ENCODE measurements around the gene AHCTF1.

Gene AHCTF1

DNA sequence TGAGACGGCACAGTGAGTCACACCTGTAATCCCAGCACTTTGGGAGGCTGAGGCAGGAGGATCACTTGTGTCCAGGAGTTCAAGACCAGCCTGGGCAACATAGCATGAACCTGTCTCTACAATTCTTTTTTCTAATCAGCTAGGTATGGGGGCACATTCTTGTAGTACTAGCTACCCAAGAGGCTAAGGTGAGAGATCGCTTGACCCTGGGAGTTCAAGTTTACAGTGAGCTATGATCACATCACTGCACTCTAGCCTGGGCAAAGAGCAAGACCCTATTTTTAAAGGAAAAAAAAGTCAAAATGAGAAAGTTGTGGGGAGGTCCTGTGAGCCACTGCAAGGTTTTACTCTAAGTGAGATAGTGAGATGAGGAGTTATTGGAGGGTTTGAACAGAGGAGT, 34.8 kb upstream of the AHCTF1 start:
- H3K9me3 ChIP-seq (ENCODE audit: insufficient read depth, low read length): peaks cover 19% of the 10 kb centered on the region; the same call in 1 of the 2 replicates
- no peak overlapping the region for H2AFZ ChIP-seq (ENCODE audit: low read depth, low read length, severe bottlenecking)
- H4K20me1 ChIP-seq (ENCODE audit: low read depth, low read length): no peaks in the 10 kb centered on the region
- no peaks in the 10 kb centered on the region for H3K9me2 ChIP-seq (replicated peaks; ENCODE audit: insufficient read depth, low read length)
- no peak overlapping the region for H3K4me2 ChIP-seq (ENCODE audit: low read depth, low read length, poor library complexity, severe bottlenecking)
- TF ChIP-seq, protein P1, sequence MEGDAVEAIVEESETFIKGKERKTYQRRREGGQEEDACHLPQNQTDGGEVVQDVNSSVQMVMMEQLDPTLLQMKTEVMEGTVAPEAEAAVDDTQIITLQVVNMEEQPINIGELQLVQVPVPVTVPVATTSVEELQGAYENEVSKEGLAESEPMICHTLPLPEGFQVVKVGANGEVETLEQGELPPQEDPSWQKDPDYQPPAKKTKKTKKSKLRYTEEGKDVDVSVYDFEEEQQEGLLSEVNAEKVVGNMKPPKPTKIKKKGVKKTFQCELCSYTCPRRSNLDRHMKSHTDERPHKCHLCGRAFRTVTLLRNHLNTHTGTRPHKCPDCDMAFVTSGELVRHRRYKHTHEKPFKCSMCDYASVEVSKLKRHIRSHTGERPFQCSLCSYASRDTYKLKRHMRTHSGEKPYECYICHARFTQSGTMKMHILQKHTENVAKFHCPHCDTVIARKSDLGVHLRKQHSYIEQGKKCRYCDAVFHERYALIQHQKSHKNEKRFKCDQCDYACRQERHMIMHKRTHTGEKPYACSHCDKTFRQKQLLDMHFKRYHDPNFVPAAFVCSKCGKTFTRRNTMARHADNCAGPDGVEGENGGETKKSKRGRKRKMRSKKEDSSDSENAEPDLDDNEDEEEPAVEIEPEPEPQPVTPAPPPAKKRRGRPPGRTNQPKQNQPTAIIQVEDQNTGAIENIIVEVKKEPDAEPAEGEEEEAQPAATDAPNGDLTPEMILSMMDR (IDR thresholded peaks at IDR 0.05; ENCODE audit: insufficient read depth, low read length, poor library complexity, severe bottlenecking): no peak
- TF ChIP-seq EZH2phosphoT487 (conservative IDR thresholded peaks at IDR 0.05; ENCODE audit: low read length): no peak
- no peaks in the 10 kb centered on the region for H3K79me2 ChIP-seq (ENCODE audit: insufficient read depth, low read length)
- no peaks in the 10 kb centered on the region for H3K36me3 ChIP-seq (ENCODE audit: low read length)
- no peaks in the 10 kb centered on the region for H3K27me3 ChIP-seq (ENCODE audit: low read length)
- no peaks in the 10 kb centered on the region for H3F3A ChIP-seq (ENCODE audit: insufficient read depth)
- no peak overlapping the region for H3K27ac ChIP-seq (ENCODE audit: low read depth, low read length)
- H3K4me3 ChIP-seq (ENCODE audit: insufficient read depth, low read length, poor library complexity, severe bottlenecking): no peak overlapping the region
- no peak overlapping the region for H3K9ac ChIP-seq (ENCODE audit: low read length)

DNA sequence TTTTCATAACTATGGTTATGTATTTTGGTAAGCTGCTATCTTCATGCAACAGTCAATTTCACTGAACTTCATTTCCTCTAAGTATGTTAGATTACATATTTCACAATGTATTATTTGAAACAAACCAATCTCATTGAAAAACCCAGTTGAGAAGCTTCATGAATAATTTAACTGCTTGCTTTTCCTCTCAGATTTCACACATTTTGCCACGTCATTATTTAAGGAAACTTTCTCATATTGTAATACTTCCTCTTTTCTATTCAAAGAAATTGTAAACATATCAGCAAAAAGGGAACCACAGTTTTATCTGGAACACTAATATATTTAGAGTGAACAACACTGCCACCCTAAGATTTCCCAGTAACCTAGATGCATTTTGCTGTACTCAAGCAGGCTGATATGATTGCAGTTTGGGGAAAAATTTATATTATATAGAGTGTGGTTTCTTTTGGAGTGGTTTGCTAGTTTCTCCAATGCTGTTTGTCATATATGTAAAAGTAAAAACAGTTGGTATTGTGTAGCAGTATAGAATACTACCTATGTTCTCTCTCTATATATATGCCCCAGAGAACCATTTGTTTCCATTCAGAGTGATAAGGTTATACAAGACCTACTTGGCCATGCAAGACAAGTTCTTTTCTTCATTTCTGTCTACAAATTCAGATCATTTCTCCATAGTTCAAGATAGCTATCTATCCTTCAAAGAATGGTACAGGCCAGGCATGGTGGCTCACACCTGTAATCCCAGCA, 28.4 kb upstream of the AHCTF1 start:
- TF ChIP-seq EZH2phosphoT487 (conservative IDR thresholded peaks at IDR 0.05; ENCODE audit: low read length): no peak
- TF ChIP-seq, protein P1 (IDR thresholded peaks at IDR 0.05; ENCODE audit: insufficient read depth, low read length, poor library complexity, severe bottlenecking): no peak
- Histone ChIP-seq H3K9me3 (ENCODE audit: insufficient read depth, low read length) (no peaks in the 10 kb centered on the region), H3K36me3 (ENCODE audit: low read length) (no peaks in the 10 kb centered on the region), H3K4me2 (ENCODE audit: low read depth, low read length, poor library complexity, severe bottlenecking) (no peak overlapping the region), H3K27ac (ENCODE audit: low read depth, low read length) (no peak overlapping the region), H3K9ac (ENCODE audit: low read length) (no peak overlapping the region), H3K27me3 (ENCODE audit: low read length) (no peaks in the 10 kb centered on the region), H4K20me1 (ENCODE audit: low read depth, low read length) (no peaks in the 10 kb centered on the region), H3K9me2 (replicated peaks; ENCODE audit: insufficient read depth, low read length) (no peaks in the 10 kb centered on the region), H2AFZ (ENCODE audit: low read depth, low read length, severe bottlenecking) (no peak overlapping the region), H3K79me2 (ENCODE audit: insufficient read depth, low read length) (no peaks in the 10 kb centered on the region), H3K4me3 (ENCODE audit: insufficient read depth, low read length, poor library complexity, severe bottlenecking) (no peak overlapping the region), H3F3A (ENCODE audit: insufficient read depth) (no peaks in the 10 kb centered on the region)

DNA sequence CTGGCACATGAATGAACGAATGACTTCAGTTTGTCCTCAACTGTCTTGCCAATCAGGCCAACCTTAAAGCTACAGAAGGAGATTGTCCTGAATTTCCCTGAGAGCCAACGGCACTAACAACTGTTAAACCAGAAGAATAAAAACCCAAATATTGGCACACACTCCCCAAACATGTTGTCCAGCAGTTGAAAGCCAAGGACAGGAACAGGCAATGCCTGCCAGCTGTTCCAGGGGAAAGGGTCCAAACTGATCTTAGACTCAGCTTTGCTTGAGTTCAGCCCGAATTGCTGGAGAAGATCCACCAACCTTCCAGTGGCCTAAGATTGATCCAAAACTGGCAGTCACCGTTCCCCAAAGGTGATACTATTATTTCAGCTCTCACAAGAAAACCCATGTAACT, 22.4 kb upstream of the AHCTF1 start:
- Histone ChIP-seq H3K79me2 (ENCODE audit: insufficient read depth, low read length) (no peaks in the 10 kb centered on the region), H3K27me3 (ENCODE audit: low read length) (no peaks in the 10 kb centered on the region), H3K36me3 (ENCODE audit: low read length) (no peaks in the 10 kb centered on the region), H2AFZ (ENCODE audit: low read depth, low read length, severe bottlenecking) (no peak overlapping the region), H3K27ac (ENCODE audit: low read depth, low read length) (no peak overlapping the region), H3K9me2 (replicated peaks; ENCODE audit: insufficient read depth, low read length) (no peaks in the 10 kb centered on the region), H3K9me3 (ENCODE audit: insufficient read depth, low read length) (no peaks in the 10 kb centered on the region), H4K20me1 (ENCODE audit: low read depth, low read length) (no peaks in the 10 kb centered on the region), H3F3A (ENCODE audit: insufficient read depth) (no peaks in the 10 kb centered on the region), H3K9ac (ENCODE audit: low read length) (no peak overlapping the region), H3K4me2 (ENCODE audit: low read depth, low read length, poor library complexity, severe bottlenecking) (no peak overlapping the region), H3K4me3 (ENCODE audit: insufficient read depth, low read length, poor library complexity, severe bottlenecking) (no peak overlapping the region)
- TF ChIP-seq, protein P1 (IDR thresholded peaks at IDR 0.05; ENCODE audit: insufficient read depth, low read length, poor library complexity, severe bottlenecking): no peak
- no peak for TF ChIP-seq EZH2phosphoT487 (conservative IDR thresholded peaks at IDR 0.05; ENCODE audit: low read length)

Measured in SU-DHL-6 (cell line).